A549 (cell line): Measurements from ENCODE around the gene NFASC. TPM values are rescaled to one million over a fixed set of nuclear protein-coding genes. Genes with fewer than 3 reads are reported as not detected.
A peak's percentile ranks its signal among the peaks of the same experiment; 100 is the strongest.

Source experiments
- ATAC-seq, 2 experiments: fragments of 200-7000 bp in 1 of 2; fragments of >200 bp in 1 of 2; cut with Nextera tagmentation in 1 of 2; cut with Tn5 transposase in 1 of 2; 3 replicates each; pipeline versions ENCODE4 v1.8.0 to v1.9.1; 2018 to 2020; ENCODE audit warnings: mild to moderate bottlenecking in 1 of 2, moderate library complexity in 1 of 2
- CTCF ChIA-PET: fragments of 300-600 bp; sonication (Branson Sonifier 250); formaldehyde crosslinking; extraction: SDS; loops from one replicate; lab custom pipeline; 2021; ENCODE audit warnings: antibody characterized with exemption, inconsistent platforms; lab: Yijun Ruan, JAX
- POLR2A ChIA-PET: fragments of 350-600 bp; formaldehyde crosslinking; extraction: SDS; loops from one replicate; lab custom pipeline; 2021; ENCODE audit warnings: antibody characterized with exemption, inconsistent platforms; lab: Yijun Ruan, JAX
- DNase-seq, 2 experiments: peaks; one replicate each; pipeline versions ENCODE4 v3.0.0 to v3.0.0-alpha.2; 2011 to 2016; ENCODE audit warnings: low read depth in 1 of 2, low spot score in 1 of 2
- FAIRE-seq: peaks from 2 replicates; lab custom pipeline; 2011; peaks lifted over from hg19 to GRCh38; lab: Jason Lieb, UNC
- H3K27ac ChIP-seq, 2 experiments: fragments of >200 bp; sonication (Bioruptor Twin); formaldehyde crosslinking; 3 replicates each; pipeline ENCODE4 v1.5.1; 2016 to 2017
- H3K4me1 ChIP-seq: fragments of >200 bp; sonication (Bioruptor Twin); formaldehyde crosslinking; 3 replicates; pipeline ENCODE4 v1.6.1; 2016
- H3K4me2 ChIP-seq: fragments of >200 bp; sonication (Bioruptor Twin); formaldehyde crosslinking; 3 replicates; pipeline ENCODE4 v1.6.1; 2016
- H3K4me3 ChIP-seq: fragments of >200 bp; sonication (Bioruptor Twin); formaldehyde crosslinking; 3 replicates; pipeline ENCODE4 v1.5.1; 2016
- H3K9me3 ChIP-seq: fragments of >200 bp; sonication (Bioruptor Twin); formaldehyde crosslinking; 3 replicates; pipeline ENCODE4 v1.6.1; 2016
- ATOH8 ChIP-seq: fragments of 250-450 bp; sonication (Bioruptor Pico); IDR thresholded peaks from 2 replicates; pipeline ENCODE4 v1.5.0; 2020; ENCODE audit warnings: low read depth, mild to moderate bottlenecking, moderate library complexity
- CBX2 ChIP-seq: fragments of 200-600 bp; sonication (generic); IDR thresholded peaks from 2 replicates; pipeline ENCODE4 v1.6.1; 2016; ENCODE audit warnings: low read depth, mild to moderate bottlenecking, borderline replicate concordance
- CHD2 ChIP-seq: fragments of 150-350 bp; IDR thresholded peaks from 2 replicates; pipeline ENCODE4 v1.6.1; 2014; ENCODE audit warnings: low read length; ENCODE audit not compliant: partially characterized antibody
- CHD4 ChIP-seq: fragments of 200-600 bp; sonication (generic); IDR thresholded peaks from 2 replicates; pipeline ENCODE4 v1.6.1; 2016; ENCODE audit warnings: antibody characterized with exemption, mild to moderate bottlenecking, borderline replicate concordance
- EHF ChIP-seq: fragments of 250-450 bp; sonication (Bioruptor Pico); IDR thresholded peaks from 2 replicates; pipeline ENCODE4 v1.5.0; 2020; ENCODE audit warnings: mild to moderate bottlenecking
- FOXS1 ChIP-seq: fragments of 250-450 bp; sonication (Bioruptor Pico); IDR thresholded peaks from 2 replicates; pipeline ENCODE4 v1.5.0; 2020; ENCODE audit warnings: mild to moderate bottlenecking, moderate library complexity
- HOXB5 ChIP-seq: fragments of 250-450 bp; sonication (Bioruptor Pico); IDR thresholded peaks from 2 replicates; pipeline ENCODE4 v1.5.0; 2020; ENCODE audit warnings: mild to moderate bottlenecking, moderate library complexity
- MYC ChIP-seq: IDR thresholded peaks from 2 replicates; pipeline ENCODE4 v1.6.1; 2012; ENCODE audit warnings: mild to moderate bottlenecking, inconsistent platforms, low read length, improper control_type of control experiment, borderline replicate concordance
- PBX3 ChIP-seq: IDR thresholded peaks from 2 replicates; pipeline ENCODE4 v1.6.1; 2012
- POLR2AphosphoS2 ChIP-seq: conservative IDR thresholded peaks from 2 replicates; pipeline ENCODE4 v1.6.1; 2012; ENCODE audit warnings: low read length, improper control_type of control experiment, inconsistent platforms
- RNF2 ChIP-seq: fragments of 200-600 bp; sonication (generic); IDR thresholded peaks from 2 replicates; pipeline ENCODE4 v1.6.1; 2016; ENCODE audit warnings: low read depth, mild to moderate bottlenecking, antibody characterized with exemption, moderate library complexity, borderline replicate concordance
- SMC3 ChIP-seq: fragments of >200 bp; sonication (Bioruptor Twin); formaldehyde crosslinking; IDR thresholded peaks from 3 replicates; pipeline ENCODE4 v1.6.1; 2018; ENCODE audit warnings: inconsistent platforms
- TP53 ChIP-seq: fragments of 250-450 bp; sonication (Bioruptor Pico); IDR thresholded peaks from 2 replicates; pipeline ENCODE4 v1.5.0; 2021; ENCODE audit warnings: mild to moderate bottlenecking, moderate library complexity
- WGBS: methylation state at CpG from one replicate; pipeline ENCODE4 v1.1.6; 2017; ENCODE audit errors: missing lambda C conversion rate; 5-methylcytosine and 5-hydroxymethylcytosine counted together
- polyA plus RNA-seq, 4 experiments: library from polyadenylated mRNA; depleted of rRNA in 3 of 4; stranded (reverse); fragments of >200 nt; fragmentation: RNase III in 1 of 4; extraction: RNeasy Plus Mini Kit Qiagen cat#74134 plus additional on column Dnase treatment in 1 of 4; gene quantifications; 2 replicates in 3 of 4; 3 replicates in 1 of 4; pipeline ENCODE4 v1.2.3, GENCODE V29; 2011 to 2017
- TF ChIP-seq, protein P1 (sequence below): fragments of >200 bp; sonication (Bioruptor Twin); formaldehyde crosslinking; IDR thresholded peaks from 3 replicates; pipeline ENCODE4 v1.5.1; 2016
- TF ChIP-seq, protein P2 (sequence below): fragments of 200-600 bp; sonication (generic); IDR thresholded peaks from 2 replicates; pipeline ENCODE4 v1.6.1; 2016; ENCODE audit warnings: antibody characterized with exemption, mild to moderate bottlenecking, moderate library complexity

NFASC gene
- polyA plus RNA-seq, 2 of the 4 experiments (the other 2 are of a cell fraction), result 0.27 to 0.39 TPM

GRCh38 chr1:204828352-204828850, 42.3 kb upstream of the NFASC start:
- H3K4me3 ChIP-seq, result peak overlapping the region; percentile 32
- no peaks in the 10 kb centered on the region for H3K9me3 ChIP-seq
- TF ChIP-seq SMC3 (no peak), ATOH8 (CRISPR knock-in tag) (peak; percentile 80; the same call in 1 of the 2 replicates), CBX2 (no peak), HOXB5 (CRISPR knock-in tag) (peak; percentile 86), FOXS1 (peak; percentile 70; the same call in 1 of the 2 replicates), MYC (no peak), POLR2AphosphoS2 (no peak), CHD4 (no peak), RNF2 (no peak), EHF (CRISPR knock-in tag) (0 out of 2 replicates have a peak, but pooled peaks have one; percentile 32), TP53 (CRISPR knock-in tag) (no peak)
- TF ChIP-seq, protein P1, sequence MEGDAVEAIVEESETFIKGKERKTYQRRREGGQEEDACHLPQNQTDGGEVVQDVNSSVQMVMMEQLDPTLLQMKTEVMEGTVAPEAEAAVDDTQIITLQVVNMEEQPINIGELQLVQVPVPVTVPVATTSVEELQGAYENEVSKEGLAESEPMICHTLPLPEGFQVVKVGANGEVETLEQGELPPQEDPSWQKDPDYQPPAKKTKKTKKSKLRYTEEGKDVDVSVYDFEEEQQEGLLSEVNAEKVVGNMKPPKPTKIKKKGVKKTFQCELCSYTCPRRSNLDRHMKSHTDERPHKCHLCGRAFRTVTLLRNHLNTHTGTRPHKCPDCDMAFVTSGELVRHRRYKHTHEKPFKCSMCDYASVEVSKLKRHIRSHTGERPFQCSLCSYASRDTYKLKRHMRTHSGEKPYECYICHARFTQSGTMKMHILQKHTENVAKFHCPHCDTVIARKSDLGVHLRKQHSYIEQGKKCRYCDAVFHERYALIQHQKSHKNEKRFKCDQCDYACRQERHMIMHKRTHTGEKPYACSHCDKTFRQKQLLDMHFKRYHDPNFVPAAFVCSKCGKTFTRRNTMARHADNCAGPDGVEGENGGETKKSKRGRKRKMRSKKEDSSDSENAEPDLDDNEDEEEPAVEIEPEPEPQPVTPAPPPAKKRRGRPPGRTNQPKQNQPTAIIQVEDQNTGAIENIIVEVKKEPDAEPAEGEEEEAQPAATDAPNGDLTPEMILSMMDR, result no peak
- TF ChIP-seq, protein P2, sequence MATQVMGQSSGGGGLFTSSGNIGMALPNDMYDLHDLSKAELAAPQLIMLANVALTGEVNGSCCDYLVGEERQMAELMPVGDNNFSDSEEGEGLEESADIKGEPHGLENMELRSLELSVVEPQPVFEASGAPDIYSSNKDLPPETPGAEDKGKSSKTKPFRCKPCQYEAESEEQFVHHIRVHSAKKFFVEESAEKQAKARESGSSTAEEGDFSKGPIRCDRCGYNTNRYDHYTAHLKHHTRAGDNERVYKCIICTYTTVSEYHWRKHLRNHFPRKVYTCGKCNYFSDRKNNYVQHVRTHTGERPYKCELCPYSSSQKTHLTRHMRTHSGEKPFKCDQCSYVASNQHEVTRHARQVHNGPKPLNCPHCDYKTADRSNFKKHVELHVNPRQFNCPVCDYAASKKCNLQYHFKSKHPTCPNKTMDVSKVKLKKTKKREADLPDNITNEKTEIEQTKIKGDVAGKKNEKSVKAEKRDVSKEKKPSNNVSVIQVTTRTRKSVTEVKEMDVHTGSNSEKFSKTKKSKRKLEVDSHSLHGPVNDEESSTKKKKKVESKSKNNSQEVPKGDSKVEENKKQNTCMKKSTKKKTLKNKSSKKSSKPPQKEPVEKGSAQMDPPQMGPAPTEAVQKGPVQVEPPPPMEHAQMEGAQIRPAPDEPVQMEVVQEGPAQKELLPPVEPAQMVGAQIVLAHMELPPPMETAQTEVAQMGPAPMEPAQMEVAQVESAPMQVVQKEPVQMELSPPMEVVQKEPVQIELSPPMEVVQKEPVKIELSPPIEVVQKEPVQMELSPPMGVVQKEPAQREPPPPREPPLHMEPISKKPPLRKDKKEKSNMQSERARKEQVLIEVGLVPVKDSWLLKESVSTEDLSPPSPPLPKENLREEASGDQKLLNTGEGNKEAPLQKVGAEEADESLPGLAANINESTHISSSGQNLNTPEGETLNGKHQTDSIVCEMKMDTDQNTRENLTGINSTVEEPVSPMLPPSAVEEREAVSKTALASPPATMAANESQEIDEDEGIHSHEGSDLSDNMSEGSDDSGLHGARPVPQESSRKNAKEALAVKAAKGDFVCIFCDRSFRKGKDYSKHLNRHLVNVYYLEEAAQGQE, result 0 out of 2 replicates have a peak, but pooled peaks have one; percentile 25
- CTCF ChIA-PET, result interaction anchor here (0.7 to 19.3 kb wide), 6 partner anchors 9 to 263 kb away, joined by 3 to 272 read pairs (median 4); no protein-coding TSS in a partner anchor
- WGBS, result 11% methylated on average over 14 of the region's 53 CpGs
- POLR2A ChIA-PET, result no interaction called here
- peak overlapping the region in 1 of 2 experiments; percentile 69; a peak in 3 of 6 replicates for H3K27ac ChIP-seq
- peak overlapping the region; percentile 70 for H3K4me2 ChIP-seq
- peak; percentile 60 to 84 for DNase-seq
- ATAC-seq, result peak; percentile 85 to 91
- FAIRE-seq, result no peak
- H3K4me1 ChIP-seq, result no peaks in the 10 kb centered on the region; the same call in 2 of the 3 replicates

DNA sequence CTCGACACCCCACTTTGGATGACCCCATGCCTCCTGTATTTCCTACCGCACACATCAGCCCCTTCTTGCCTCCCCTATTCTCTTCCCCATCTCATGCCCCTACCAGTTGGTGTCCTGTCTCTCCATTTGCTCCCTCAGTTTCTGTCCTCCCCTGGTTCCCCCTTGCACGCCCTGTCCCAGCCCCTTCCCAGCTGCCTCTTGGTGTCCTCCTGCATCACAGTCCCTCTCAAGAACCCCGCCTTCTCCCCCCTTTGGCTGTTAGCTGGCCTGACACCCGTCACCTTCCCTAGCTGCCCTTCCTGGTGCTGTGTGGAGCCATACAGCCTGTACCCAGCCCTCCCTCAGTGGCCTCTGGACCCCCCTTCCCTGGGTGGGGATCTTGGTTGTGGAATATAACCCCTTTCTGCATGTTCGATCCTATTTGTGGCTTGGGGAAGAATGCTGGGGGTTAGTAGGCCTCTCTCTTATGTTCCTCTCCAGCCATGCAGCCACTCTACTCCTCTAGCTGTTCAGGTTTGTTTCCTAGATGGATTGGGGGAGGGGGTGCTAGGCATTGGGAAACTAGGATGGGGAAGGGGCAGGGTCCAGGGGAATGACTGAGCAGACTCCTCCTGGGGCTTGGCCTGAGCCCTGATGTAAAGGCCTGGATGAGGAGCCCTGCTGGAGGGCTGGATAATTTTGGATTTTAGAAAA, 41.4 kb upstream of the NFASC start:
- CTCF ChIA-PET, result interaction anchor here (0.7 to 19.3 kb wide), 4 partner anchors 8 to 112 kb away, joined by 3 to 272 read pairs (median 5); no protein-coding TSS in a partner anchor
- Histone ChIP-seq H3K4me2 (peak overlapping the region; percentile 70; the same call in 2 of the 3 replicates), H3K9me3 (no peaks in the 10 kb centered on the region), H3K27ac (no peak overlapping the region), H3K4me1 (no peaks in the 10 kb centered on the region; the same call in 2 of the 3 replicates), H3K4me3 (no peak overlapping the region)
- FAIRE-seq, result no peak
- ATAC-seq, result no peak
- POLR2A ChIA-PET, result no interaction called here
- no peak for TF ChIP-seq CHD2
- TF ChIP-seq PBX3, result no peak
- no peak for TF ChIP-seq ATOH8 (CRISPR knock-in tag)
- 82% methylated on average over 6 of the region's 6 CpGs for WGBS
- DNase-seq, result no peak
